Small intestine (tissue), 7 donors: Measurements from ENCODE around the gene SOCS1. TPM values are rescaled to one million over a fixed set of nuclear protein-coding genes. Genes with fewer than 3 reads are reported as not detected.

Experiments
- DNase-seq, 2 donors: peaks; one replicate each; pipeline versions ENCODE4 v3.0.0 to v3.0.0-alpha.2; 2013
- FAIRE-seq: peaks from 2 replicates; lab custom pipeline; 2012; peaks lifted over from hg19 to GRCh38; lab: Jason Lieb, UNC
- H3K27ac ChIP-seq, 3 donors: one replicate each; pipeline ENCODE4 v1.5.1; 2013; ENCODE audit warnings: low read length in 2 of 3, mild to moderate bottlenecking in 2 of 3, control low read depth in 1 of 3, inconsistent platforms in 1 of 3, low read depth in 1 of 3, moderate library complexity in 1 of 3
- H3K27me3 ChIP-seq, 3 donors: one replicate each; pipeline ENCODE4 v1.6.1; 2013; ENCODE audit warnings: low read length in 3 of 3, inconsistent platforms in 1 of 3; ENCODE audit not compliant: control insufficient read depth in 3 of 3, insufficient read depth in 3 of 3
- H3K36me3 ChIP-seq, 3 donors: one replicate each; pipeline ENCODE4 v1.6.1; 2013; ENCODE audit warnings: low read length in 3 of 3, inconsistent platforms in 1 of 3, low read depth in 1 of 3, mild to moderate bottlenecking in 1 of 3, moderate library complexity in 1 of 3; ENCODE audit not compliant: control insufficient read depth in 3 of 3, insufficient read depth in 2 of 3
- H3K4me1 ChIP-seq, 3 donors: one replicate each; pipeline ENCODE4 v1.6.1; 2013; ENCODE audit warnings: low read length in 2 of 3, inconsistent platforms in 1 of 3, low read depth in 1 of 3, mild to moderate bottlenecking in 1 of 3, moderate library complexity in 1 of 3; ENCODE audit not compliant: control insufficient read depth in 3 of 3, insufficient read depth in 2 of 3
- H3K4me3 ChIP-seq, 3 donors: one replicate each; pipeline ENCODE4 v1.5.1; 2013; ENCODE audit warnings: low read length in 3 of 3, control low read depth in 1 of 3, inconsistent platforms in 1 of 3, low read depth in 1 of 3, mild to moderate bottlenecking in 1 of 3, moderate library complexity in 1 of 3
- H3K9me3 ChIP-seq, 2 donors: one replicate each; pipeline ENCODE4 v1.6.1; 2013; ENCODE audit warnings: low read depth in 1 of 2, low read length in 1 of 2; ENCODE audit not compliant: control insufficient read depth in 2 of 2, insufficient read depth in 1 of 2
- WGBS, 3 donors: extraction: QIAGEN DNeasy Blood & Tissue Kit; methylation state at CpG; one replicate each; pipeline ENCODE4 v1.1.7; 2013; 5-methylcytosine and 5-hydroxymethylcytosine counted together
- polyA plus RNA-seq, 4 donors: library from polyadenylated mRNA; stranded (reverse) in 3 of 4; unstranded in 1 of 4; fragments of 200-250 nt in 3 of 4; fragments of 120-200 nt in 1 of 4; gene quantifications; one replicate each; pipeline versions ENCODE4 v1.2.1 to v1.2.3, GENCODE V29; 2013
- donor health status: healthy with polysubstance abuse.
- donor health status: control.
- donor health status: control.
- donor health status: Bipolar disorder and iron deficiency.
- donor health status: healthy.

SOCS1 gene
- polyA plus RNA-seq, 4 donors = 1.9 to 15.0 (median 5.1) TPM

GRCh38 chr16:11212798-11213196, 43.2 kb downstream of the SOCS1 start:
- Histone ChIP-seq H3K27ac (no peak overlapping the region), H3K36me3 (no peaks in the 10 kb centered on the region), H3K27me3 (no peaks in the 10 kb centered on the region), H3K4me3 (no peak overlapping the region), H3K9me3 (peaks cover 0 to 19% of the 10 kb centered on the region in 2 donors), H3K4me1 (no peaks in the 10 kb centered on the region)
- WGBS, 3 donors = 72 to 83% (median 82%) methylated on average over 15 to 16 of the region's 16 CpGs
- DNase-seq = no peak
- no peak for FAIRE-seq

- no peak overlapping the region for H3K4me3 ChIP-seq
- no peaks in the 10 kb centered on the region for H3K27me3 ChIP-seq
- no peak overlapping the region for H3K27ac ChIP-seq
- DNase-seq = no peak
- no peaks in the 10 kb centered on the region for H3K4me1 ChIP-seq
- FAIRE-seq = no peak
- H3K36me3 ChIP-seq = no peaks in the 10 kb centered on the region
- H3K9me3 ChIP-seq = peaks cover 0 to 20% of the 10 kb centered on the region in 2 donors
- WGBS, 3 donors = 69 to 78% (median 74%) methylated on average over 16 of the region's 16 CpGs
These were observed 43.8 kb downstream of the SOCS1 start for GRCh38 chr16:11211977-11212797.

GRCh38 chr16:11211061-11211976, 44.7 kb downstream of the SOCS1 start:
- WGBS, 3 donors = 62 to 74% (median 62%) methylated on average over 16 of the region's 16 CpGs
- FAIRE-seq = no peak
- H3K9me3 ChIP-seq = peaks cover 0 to 15% of the 10 kb centered on the region in 2 donors
- no peak overlapping the region for H3K27ac ChIP-seq
- H3K4me1 ChIP-seq = no peaks in the 10 kb centered on the region
- H3K4me3 ChIP-seq = no peak overlapping the region
- H3K27me3 ChIP-seq = no peaks in the 10 kb centered on the region
- peak in 1 of 2 donors; percentile 17 for DNase-seq
- H3K36me3 ChIP-seq = no peaks in the 10 kb centered on the region

- FAIRE-seq = no peak
- Histone ChIP-seq H3K9me3 (peaks cover 0 to 8% of the 10 kb centered on the region in 2 donors), H3K36me3 (no peaks in the 10 kb centered on the region), H3K4me1 (peaks cover 0 to 3% (median 2%) of the 10 kb centered on the region in 3 donors), H3K27me3 (no peaks in the 10 kb centered on the region), H3K27ac (no peak overlapping the region), H3K4me3 (no peak overlapping the region)
- WGBS, 3 donors = 87 to 90% (median 88%) methylated on average over 11 of the region's 11 CpGs
- no peak for DNase-seq
These were observed 45.7 kb downstream of the SOCS1 start for GRCh38 chr16:11210260-11210659.

- H3K4me3 ChIP-seq = no peak overlapping the region
- H3K9me3 ChIP-seq = peaks cover 0 to 8% of the 10 kb centered on the region in 2 donors
- WGBS, 3 donors = 80 to 85% (median 82%) methylated on average over 9 of the region's 9 CpGs
- H3K4me1 ChIP-seq = peaks cover 0 to 3% (median 2%) of the 10 kb centered on the region in 3 donors
- H3K27me3 ChIP-seq = no peaks in the 10 kb centered on the region
- H3K36me3 ChIP-seq = no peaks in the 10 kb centered on the region
- no peak for FAIRE-seq
- H3K27ac ChIP-seq = no peak overlapping the region
- no peak for DNase-seq
These were observed 46.9 kb downstream of the SOCS1 start for GRCh38 chr16:11208916-11209665.

GRCh38 chr16:11207646-11208045, 48.4 kb downstream of the SOCS1 start:
- FAIRE-seq (no peak), DNase-seq (no peak)
- Histone ChIP-seq H3K27ac (no peak overlapping the region), H3K4me1 (peaks cover 0 to 3% (median 2%) of the 10 kb centered on the region in 3 donors), H3K9me3 (peaks cover 0 to 8% of the 10 kb centered on the region in 2 donors), H3K27me3 (peaks cover 0 to under 1% (median 0%) of the 10 kb centered on the region in 3 donors), H3K4me3 (no peak overlapping the region), H3K36me3 (no peaks in the 10 kb centered on the region)
- WGBS, 3 donors = 89 to 95% (median 92%) methylated on average over 3 of the region's 3 CpGs

GRCh38 chr16:11205754-11206581, 50.0 kb downstream of the SOCS1 start:
- no peak overlapping the region for H3K4me3 ChIP-seq
- DNase-seq (peak; percentile 46 to 71), FAIRE-seq (no peak)
- peak overlapping the region in 1 of 3 donors; percentile 87 for H3K27ac ChIP-seq
- peaks cover 0 to 8% of the 10 kb centered on the region in 2 donors for H3K9me3 ChIP-seq
- WGBS, 3 donors = 20 to 40% (median 31%) methylated on average over 12 to 13 of the region's 13 CpGs
- no peaks in the 10 kb centered on the region for H3K36me3 ChIP-seq
- H3K27me3 ChIP-seq = peaks cover 0 to 7% (median 0%) of the 10 kb centered on the region in 3 donors
- H3K4me1 ChIP-seq = peaks cover 0 to 3% (median 2%) of the 10 kb centered on the region in 3 donors
